A673 (cell line): ENCODE measurements around the gene TCTN3. TPM values are rescaled to one million over a fixed set of nuclear protein-coding genes. Genes with fewer than 3 reads are reported as not detected.
"Not testable (repeated sequence)": the region's sequence is repeated elsewhere in the genome, so short reads cannot be mapped to it uniquely, and the experiment has no call there.

Experiments used
- BruUV-seq: library from RNA; stranded (reverse); fragments of 400-500 nt; replicated peaks from 2 replicates; lab custom pipeline; 2021; lab: Mats Ljungman, UMichigan
- CTCF ChIA-PET: fragments of 300-600 bp; sonication (Branson Sonifier 250); formaldehyde crosslinking; loops from one replicate; lab custom pipeline; 2022; ENCODE audit warnings: antibody characterized with exemption; lab: Charles Lee
- POLR2A ChIA-PET: fragments of 300-600 bp; sonication (Branson Sonifier 250); formaldehyde crosslinking; loops from one replicate; lab custom pipeline; 2022; ENCODE audit warnings: antibody characterized with exemption; ENCODE audit not compliant: low non-redundant PET; lab: Charles Lee
- DNase-seq: peaks from one replicate; pipeline ENCODE4 v3.0.0-alpha.2; 2015; ENCODE audit warnings: low spot score
- H3K27ac ChIP-seq: fragments of 200-600 bp; sonication (generic); 2 replicates; pipeline ENCODE4 v1.5.1; 2016; ENCODE audit warnings: mixed run types, low read depth, mild to moderate bottlenecking, mixed read lengths, antibody characterized with exemption, low read length; ENCODE audit not compliant: poor library complexity, severe bottlenecking
- H3K27me3 ChIP-seq: fragments of 200-600 bp; sonication (generic); replicated peaks from 2 replicates; pipeline ENCODE4 v1.6.1; 2017; ENCODE audit warnings: mixed run types, low read depth, mild to moderate bottlenecking, mixed read lengths, antibody characterized with exemption, low read length; ENCODE audit not compliant: insufficient read depth, poor library complexity
- H3K36me3 ChIP-seq: fragments of 200-600 bp; sonication (generic); 2 replicates; pipeline ENCODE4 v1.6.1; 2016; ENCODE audit warnings: mixed run types, mild to moderate bottlenecking, mixed read lengths, antibody characterized with exemption, low read length; ENCODE audit not compliant: insufficient read depth, poor library complexity, severe bottlenecking
- H3K4me1 ChIP-seq: fragments of 200-600 bp; sonication (generic); 2 replicates; pipeline ENCODE4 v1.6.1; 2017; ENCODE audit warnings: mixed run types, mild to moderate bottlenecking, mixed read lengths, antibody characterized with exemption, low read length; ENCODE audit not compliant: insufficient read depth, poor library complexity, severe bottlenecking
- H3K4me3 ChIP-seq: fragments of 200-600 bp; sonication (generic); 2 replicates; pipeline ENCODE4 v1.5.1; 2016; ENCODE audit warnings: low read depth, mixed run types, mild to moderate bottlenecking, mixed read lengths, low read length; ENCODE audit not compliant: poor library complexity, severe bottlenecking
- H3K9me3 ChIP-seq: fragments of 200-600 bp; sonication (generic); 2 replicates; pipeline ENCODE4 v1.6.1; 2016; ENCODE audit warnings: mixed run types, low read depth, mild to moderate bottlenecking, mixed read lengths, antibody characterized with exemption, low read length; ENCODE audit not compliant: poor library complexity, severe bottlenecking
- CTCF ChIP-seq: fragments of 300-800, 200-600 bp; sonication (generic); conservative IDR thresholded peaks from 2 replicates; pipeline ENCODE4 v1.5.1; 2017; ENCODE audit warnings: low read depth, mild to moderate bottlenecking, antibody characterized with exemption, low read length, moderate library complexity, mixed read lengths
- EZH2 ChIP-seq: fragments of 200-600 bp; sonication (generic); IDR thresholded peaks from 2 replicates; pipeline ENCODE4 v1.6.1; 2017; ENCODE audit warnings: borderline replicate concordance, low read depth, mild to moderate bottlenecking, mixed read lengths, antibody characterized with exemption, low read length; ENCODE audit not compliant: poor library complexity, severe bottlenecking
- intact Hi-C: fragments of 100-400 bp; cut with micrococcal nuclease; formaldehyde crosslinking; loops from one replicate; pipeline ENCODE4 v1.10.0; 2022; ENCODE audit not compliant: unreplicated experiment
- total RNA-seq: library from RNA; stranded (reverse); gene quantifications from 2 replicates; pipeline ENCODE4 v1.2.3, GENCODE V29; 2021

Gene TCTN3
- total RNA-seq, 1 experiment from 2014 or later: 42.5 TPM

- Histone ChIP-seq H3K36me3 (peaks cover 54% of the 10 kb centered on the region), H3K4me3 (no peak overlapping the region), H3K27me3 (no peaks in the 10 kb centered on the region), H3K4me1 (peaks cover 4% of the 10 kb centered on the region), H3K9me3 (no peaks in the 10 kb centered on the region), H3K27ac (no peak overlapping the region)
- BruUV-seq: no TSS peak
- TF ChIP-seq CTCF (no peak), EZH2 (no peak)
- ChIA-PET POLR2A (no interaction called here), CTCF (no interaction called here)
- no peak for DNase-seq
- intact Hi-C loops: no loop called here
These were observed 64.9 kb downstream of the TCTN3 start for GRCh38 chr10:95628786-95629185.

GRCh38 chr10:95626500-95626899, 67.2 kb downstream of the TCTN3 start:
- peaks cover 4% of the 10 kb centered on the region for H3K4me1 ChIP-seq
- intact Hi-C loops: no loop called here
- peaks cover 34% of the 10 kb centered on the region for H3K36me3 ChIP-seq
- no peak for DNase-seq
- TF ChIP-seq CTCF (no peak), EZH2 (no peak)
- H3K9me3 ChIP-seq: no peaks in the 10 kb centered on the region
- CTCF ChIA-PET: no interaction called here
- POLR2A ChIA-PET: no interaction called here
- H3K27ac ChIP-seq: no peak overlapping the region
- H3K4me3 ChIP-seq: no peak overlapping the region
- no peaks in the 10 kb centered on the region for H3K27me3 ChIP-seq
- no TSS peak for BruUV-seq

GRCh38 chr10:95620415-95620814, 73.3 kb downstream of the TCTN3 start:
- BruUV-seq: not testable (repeated sequence)

GRCh38 chr10:95618101-95618500, 75.6 kb downstream of the TCTN3 start:
- H3K4me1 ChIP-seq: no peaks in the 10 kb centered on the region
- H3K27ac ChIP-seq: no peak overlapping the region
- TF ChIP-seq EZH2: no peak
- no peak for TF ChIP-seq CTCF
- DNase-seq: no peak
- BruUV-seq: no TSS peak
- no peaks in the 10 kb centered on the region for H3K27me3 ChIP-seq
- POLR2A ChIA-PET: no interaction called here
- H3K9me3 ChIP-seq: no peaks in the 10 kb centered on the region
- CTCF ChIA-PET: no interaction called here
- H3K36me3 ChIP-seq: peaks cover 55% of the 10 kb centered on the region
- H3K4me3 ChIP-seq: no peak overlapping the region
- intact Hi-C loops: no loop called here

More at GRCh38 chr10:95620415-95620814, 73.3 kb downstream of the TCTN3 start:
- DNase-seq, CTCF ChIA-PET, H3K9me3 ChIP-seq, H3K27ac ChIP-seq, H3K4me3 ChIP-seq, intact Hi-C loops, H3K27me3 ChIP-seq, H3K4me1 ChIP-seq: not testable (repeated sequence)
- H3K36me3 ChIP-seq: peaks cover 34% of the 10 kb centered on the region
- POLR2A ChIA-PET: interaction anchor here (0.6 kb wide), 1 partner anchor 19 kb away, joined by 4 read pairs; no protein-coding TSS in a partner anchor
